Measurements from ENCODE around the gene RRP9.

- TF ChIP-seq, protein P1, sequence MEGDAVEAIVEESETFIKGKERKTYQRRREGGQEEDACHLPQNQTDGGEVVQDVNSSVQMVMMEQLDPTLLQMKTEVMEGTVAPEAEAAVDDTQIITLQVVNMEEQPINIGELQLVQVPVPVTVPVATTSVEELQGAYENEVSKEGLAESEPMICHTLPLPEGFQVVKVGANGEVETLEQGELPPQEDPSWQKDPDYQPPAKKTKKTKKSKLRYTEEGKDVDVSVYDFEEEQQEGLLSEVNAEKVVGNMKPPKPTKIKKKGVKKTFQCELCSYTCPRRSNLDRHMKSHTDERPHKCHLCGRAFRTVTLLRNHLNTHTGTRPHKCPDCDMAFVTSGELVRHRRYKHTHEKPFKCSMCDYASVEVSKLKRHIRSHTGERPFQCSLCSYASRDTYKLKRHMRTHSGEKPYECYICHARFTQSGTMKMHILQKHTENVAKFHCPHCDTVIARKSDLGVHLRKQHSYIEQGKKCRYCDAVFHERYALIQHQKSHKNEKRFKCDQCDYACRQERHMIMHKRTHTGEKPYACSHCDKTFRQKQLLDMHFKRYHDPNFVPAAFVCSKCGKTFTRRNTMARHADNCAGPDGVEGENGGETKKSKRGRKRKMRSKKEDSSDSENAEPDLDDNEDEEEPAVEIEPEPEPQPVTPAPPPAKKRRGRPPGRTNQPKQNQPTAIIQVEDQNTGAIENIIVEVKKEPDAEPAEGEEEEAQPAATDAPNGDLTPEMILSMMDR (IDR thresholded peaks at IDR 0.05), result no peak
- TF ChIP-seq POLR2A (IDR thresholded peaks at IDR 0.05), result no peak
Measured at GRCh38 chr3:51955175-51955892, 13.6 kb upstream of the RRP9 start, which contains the start of gene GPR62.
